ENCODE results near the gene MAP2K3. TPM values are rescaled to one million over a fixed set of nuclear protein-coding genes. Genes with fewer than 3 reads are reported as not detected.
"Not testable (repeated sequence)": the region's sequence is repeated elsewhere in the genome, so short reads cannot be mapped to it uniquely, and the experiment has no call there.

The MAP2K3 gene
- polyA plus RNA-seq, 1 donor from 2014 or later, result 5.3 TPM

DNA sequence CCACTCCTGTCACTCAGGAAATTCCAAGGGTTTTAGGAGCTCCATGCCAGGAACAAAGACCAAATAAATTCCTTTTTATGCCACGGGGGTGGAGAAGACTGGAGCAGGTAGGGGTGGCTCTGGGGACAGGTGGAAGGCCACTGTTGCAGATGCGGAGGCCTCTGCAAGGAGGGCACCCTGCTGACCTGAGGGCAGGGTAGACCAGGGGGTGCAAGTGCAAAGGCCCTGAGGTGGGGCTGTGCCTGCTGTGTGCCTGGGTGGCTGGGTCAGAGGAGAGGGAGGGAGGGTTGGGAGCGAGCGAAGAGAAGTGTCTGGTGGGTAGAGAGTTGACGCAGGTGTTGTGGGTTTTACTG lies 22.7 kb downstream of the MAP2K3 start:
- H3K9me2 ChIP-seq (ENCODE audit: insufficient read depth, low read length); H3K79me2 ChIP-seq (replicated peaks; ENCODE audit: insufficient read depth, low read length); H2AFZ ChIP-seq (ENCODE audit: low read depth, low read length); H3F3A ChIP-seq (ENCODE audit: insufficient read depth, low read length, poor library complexity, severe bottlenecking); H3K4me3 ChIP-seq (ENCODE audit: low read length); H4K20me1 ChIP-seq (ENCODE audit: insufficient read depth); H3K27me3 ChIP-seq (ENCODE audit: insufficient read depth, low read depth, low read length); H3K9me3 ChIP-seq (ENCODE audit: low read length); H3K9ac ChIP-seq (ENCODE audit: low read length); H3K36me3 ChIP-seq (ENCODE audit: insufficient read depth, low read length); H3K27ac ChIP-seq (ENCODE audit: low read length); H3K4me2 ChIP-seq (ENCODE audit: low read length): not testable (repeated sequence)

- not testable (repeated sequence) for H3K9me3 ChIP-seq (ENCODE audit: low read length); H3K27me3 ChIP-seq (ENCODE audit: insufficient read depth, low read depth, low read length)
These were observed 24.4 kb downstream of the MAP2K3 start for GRCh38 chr17:21308931-21309381.

GRCh38 chr17:21310061-21310765 lies 25.7 kb downstream of the MAP2K3 start:
- not testable (repeated sequence) for H3K9me2 ChIP-seq (ENCODE audit: insufficient read depth, low read length); H3K9me3 ChIP-seq (ENCODE audit: low read length); H3K4me2 ChIP-seq (ENCODE audit: low read length); H3K27ac ChIP-seq (ENCODE audit: low read length); H3K36me3 ChIP-seq (ENCODE audit: insufficient read depth, low read length); H3F3A ChIP-seq (ENCODE audit: insufficient read depth, low read length, poor library complexity, severe bottlenecking); H3K4me3 ChIP-seq (ENCODE audit: low read length); H3K27me3 ChIP-seq (ENCODE audit: insufficient read depth, low read depth, low read length); H3K9ac ChIP-seq (ENCODE audit: low read length); H4K20me1 ChIP-seq (ENCODE audit: insufficient read depth); H2AFZ ChIP-seq (ENCODE audit: low read depth, low read length); H3K79me2 ChIP-seq (replicated peaks; ENCODE audit: insufficient read depth, low read length)

More at GRCh38 chr17:21308931-21309381, 24.4 kb downstream of the MAP2K3 start:
- not testable (repeated sequence) for H2AFZ ChIP-seq (ENCODE audit: low read depth, low read length); H3K79me2 ChIP-seq (replicated peaks; ENCODE audit: insufficient read depth, low read length); H4K20me1 ChIP-seq (ENCODE audit: insufficient read depth); H3K36me3 ChIP-seq (ENCODE audit: insufficient read depth, low read length); H3K27ac ChIP-seq (ENCODE audit: low read length); H3K9me2 ChIP-seq (ENCODE audit: insufficient read depth, low read length); H3F3A ChIP-seq (ENCODE audit: insufficient read depth, low read length, poor library complexity, severe bottlenecking); H3K4me3 ChIP-seq (ENCODE audit: low read length); H3K4me2 ChIP-seq (ENCODE audit: low read length); H3K9ac ChIP-seq (ENCODE audit: low read length)

- H4K20me1 ChIP-seq (ENCODE audit: insufficient read depth); H3K9ac ChIP-seq (ENCODE audit: low read length); H3K9me3 ChIP-seq (ENCODE audit: low read length); H3K36me3 ChIP-seq (ENCODE audit: insufficient read depth, low read length); H3F3A ChIP-seq (ENCODE audit: insufficient read depth, low read length, poor library complexity, severe bottlenecking); H3K79me2 ChIP-seq (replicated peaks; ENCODE audit: insufficient read depth, low read length); H3K27ac ChIP-seq (ENCODE audit: low read length); H3K27me3 ChIP-seq (ENCODE audit: insufficient read depth, low read depth, low read length); H3K9me2 ChIP-seq (ENCODE audit: insufficient read depth, low read length); H3K4me2 ChIP-seq (ENCODE audit: low read length); H3K4me3 ChIP-seq (ENCODE audit: low read length); H2AFZ ChIP-seq (ENCODE audit: low read depth, low read length): not testable (repeated sequence)
These were observed 26.5 kb downstream of the MAP2K3 start for GRCh38 chr17:21310766-21311602.

- no peaks in the 10 kb centered on the region for H3K79me2 ChIP-seq (replicated peaks; ENCODE audit: insufficient read depth, low read length)
- TF ChIP-seq TAF1 (IDR thresholded peaks at IDR 0.05; ENCODE audit: low read depth) (no peak), MXI1 (conservative IDR thresholded peaks at IDR 0.05; ENCODE audit: poor library complexity, severe bottlenecking) (no peak), POLR2AphosphoS5 (IDR thresholded peaks at IDR 0.05) (no peak), EP300 (conservative IDR thresholded peaks at IDR 0.05; ENCODE audit: poor library complexity, severe bottlenecking) (no peak), EZH2 (IDR thresholded peaks at IDR 0.05; ENCODE audit: borderline replicate concordance, insufficient read depth, low read length, poor library complexity, severe bottlenecking) (no peak), CTCF (IDR thresholded peaks at IDR 0.05; ENCODE audit: poor library complexity, severe bottlenecking) (no peak), SMC3 (conservative IDR thresholded peaks at IDR 0.05; ENCODE audit: poor library complexity) (no peak)
- TF ChIP-seq, protein P1, sequence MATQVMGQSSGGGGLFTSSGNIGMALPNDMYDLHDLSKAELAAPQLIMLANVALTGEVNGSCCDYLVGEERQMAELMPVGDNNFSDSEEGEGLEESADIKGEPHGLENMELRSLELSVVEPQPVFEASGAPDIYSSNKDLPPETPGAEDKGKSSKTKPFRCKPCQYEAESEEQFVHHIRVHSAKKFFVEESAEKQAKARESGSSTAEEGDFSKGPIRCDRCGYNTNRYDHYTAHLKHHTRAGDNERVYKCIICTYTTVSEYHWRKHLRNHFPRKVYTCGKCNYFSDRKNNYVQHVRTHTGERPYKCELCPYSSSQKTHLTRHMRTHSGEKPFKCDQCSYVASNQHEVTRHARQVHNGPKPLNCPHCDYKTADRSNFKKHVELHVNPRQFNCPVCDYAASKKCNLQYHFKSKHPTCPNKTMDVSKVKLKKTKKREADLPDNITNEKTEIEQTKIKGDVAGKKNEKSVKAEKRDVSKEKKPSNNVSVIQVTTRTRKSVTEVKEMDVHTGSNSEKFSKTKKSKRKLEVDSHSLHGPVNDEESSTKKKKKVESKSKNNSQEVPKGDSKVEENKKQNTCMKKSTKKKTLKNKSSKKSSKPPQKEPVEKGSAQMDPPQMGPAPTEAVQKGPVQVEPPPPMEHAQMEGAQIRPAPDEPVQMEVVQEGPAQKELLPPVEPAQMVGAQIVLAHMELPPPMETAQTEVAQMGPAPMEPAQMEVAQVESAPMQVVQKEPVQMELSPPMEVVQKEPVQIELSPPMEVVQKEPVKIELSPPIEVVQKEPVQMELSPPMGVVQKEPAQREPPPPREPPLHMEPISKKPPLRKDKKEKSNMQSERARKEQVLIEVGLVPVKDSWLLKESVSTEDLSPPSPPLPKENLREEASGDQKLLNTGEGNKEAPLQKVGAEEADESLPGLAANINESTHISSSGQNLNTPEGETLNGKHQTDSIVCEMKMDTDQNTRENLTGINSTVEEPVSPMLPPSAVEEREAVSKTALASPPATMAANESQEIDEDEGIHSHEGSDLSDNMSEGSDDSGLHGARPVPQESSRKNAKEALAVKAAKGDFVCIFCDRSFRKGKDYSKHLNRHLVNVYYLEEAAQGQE (IDR thresholded peaks at IDR 0.05; ENCODE audit: borderline replicate concordance), result no peak
These were observed 28.8 kb downstream of the MAP2K3 start for GRCh38 chr17:21313320-21313719.

More at GRCh38 chr17:21313320-21313719, 28.8 kb downstream of the MAP2K3 start:
- H4K20me1 ChIP-seq (ENCODE audit: insufficient read depth), result no peaks in the 10 kb centered on the region
- no peaks in the 10 kb centered on the region for H3K9me3 ChIP-seq (ENCODE audit: low read length)
- H3K27me3 ChIP-seq (ENCODE audit: insufficient read depth, low read depth, low read length), result no peaks in the 10 kb centered on the region
- no peak overlapping the region for H3K4me3 ChIP-seq (ENCODE audit: low read length)
- H3K27ac ChIP-seq (ENCODE audit: low read length), result no peak overlapping the region
- H2AFZ ChIP-seq (ENCODE audit: low read depth, low read length), result no peak overlapping the region
- no peaks in the 10 kb centered on the region for H3K9me2 ChIP-seq (ENCODE audit: insufficient read depth, low read length)
- no peaks in the 10 kb centered on the region for H3K36me3 ChIP-seq (ENCODE audit: insufficient read depth, low read length)
- no peak overlapping the region for H3K4me2 ChIP-seq (ENCODE audit: low read length)
- H3K9ac ChIP-seq (ENCODE audit: low read length), result no peak overlapping the region
- no peaks in the 10 kb centered on the region for H3F3A ChIP-seq (ENCODE audit: insufficient read depth, low read length, poor library complexity, severe bottlenecking)

All from neural cell (in vitro differentiated cells).